GM12878 (cell line): ENCODE results near the gene ABT1. TPM values are rescaled to one million over a fixed set of nuclear protein-coding genes. Genes with fewer than 3 reads are reported as not detected.

Source experiments
- ATAC-seq: fragments of 200-7000 bp; cut with Tn5 transposase; 3 replicates; pipeline ENCODE4 v1.9.1; 2020; ENCODE audit warnings: mild to moderate bottlenecking, moderate library complexity
- BruUV-seq: library from RNA; stranded (reverse); fragments of 400-500 nt; replicated peaks from 2 replicates; lab custom pipeline; 2021; lab: Mats Ljungman, UMichigan
- CTCF ChIA-PET: fragments of 300-600 bp; sonication (Branson Sonifier 250); formaldehyde crosslinking; extraction: SDS; loops from one replicate; lab custom pipeline; 2021; ENCODE audit warnings: inconsistent platforms; lab: Yijun Ruan, JAX
- POLR2A ChIA-PET: fragments of 350-600 bp; formaldehyde crosslinking; extraction: SDS; loops from one replicate; lab custom pipeline; 2021; ENCODE audit warnings: inconsistent platforms; lab: Charles Lee
- RAD21 ChIA-PET: fragments of 300-600 bp; sonication (Branson Sonifier 250); formaldehyde crosslinking; loops from one replicate; lab custom pipeline; 2023; ENCODE audit warnings: antibody characterized with exemption; ENCODE audit not compliant: unreplicated experiment; lab: Charles Lee
- SMC1A ChIA-PET: fragments of 300-600 bp; sonication (Branson Sonifier 250); formaldehyde crosslinking; loops from one replicate; lab custom pipeline; 2023; ENCODE audit not compliant: unreplicated experiment, uncharacterized antibody; lab: Charles Lee
- DNase-seq: peaks from one replicate; pipeline ENCODE4 v3.0.0-alpha.2; 2011; ENCODE audit warnings: low read depth, low spot score
- FAIRE-seq: peaks from 3 replicates; lab custom pipeline; 2011; peaks lifted over from hg19 to GRCh38; lab: Jason Lieb, UNC
- H2AFZ ChIP-seq: 2 replicates; pipeline ENCODE4 v1.6.0; 2011; ENCODE audit warnings: low read depth, low read length, control low read depth; ENCODE audit not compliant: control insufficient read depth
- H3K27ac ChIP-seq: 2 replicates; pipeline ENCODE4 v1.5.1; 2011; ENCODE audit warnings: control low read depth; ENCODE audit not compliant: control insufficient read depth, insufficient read depth
- H3K27me3 ChIP-seq, 2 experiments: replicated peaks in 1 of 2; 2 replicates each; pipeline versions ENCODE4 v1.6.0 to v1.6.1; 2011; ENCODE audit warnings: low read length in 1 of 2; ENCODE audit not compliant: control insufficient read depth in 2 of 2, insufficient read depth in 2 of 2
- H3K36me3 ChIP-seq, 2 experiments: 2 replicates each; pipeline ENCODE4 v1.5.1; 2011; ENCODE audit warnings: low read length in 1 of 2; ENCODE audit not compliant: control insufficient read depth in 2 of 2, insufficient read depth in 2 of 2
- H3K4me1 ChIP-seq: 2 replicates; pipeline ENCODE4 v1.6.1; 2011; ENCODE audit warnings: mild to moderate bottlenecking, low read length, moderate library complexity, mixed read lengths; ENCODE audit not compliant: control insufficient read depth, insufficient read depth
- H3K4me2 ChIP-seq: 2 replicates; pipeline ENCODE4 v1.6.0; 2011; ENCODE audit warnings: control low read depth; ENCODE audit not compliant: control insufficient read depth, insufficient read depth
- H3K4me3 ChIP-seq: fragments of 200-600 bp; sonication (generic); 2 replicates; pipeline ENCODE4 v1.5.1; 2016
- H3K79me2 ChIP-seq: 2 replicates; pipeline ENCODE4 v1.6.0; 2011; ENCODE audit warnings: low read length; ENCODE audit not compliant: control insufficient read depth, insufficient read depth
- H3K9ac ChIP-seq: 2 replicates; pipeline ENCODE4 v1.8.0; 2011; ENCODE audit warnings: low read length, control low read depth, mixed read lengths; ENCODE audit not compliant: control insufficient read depth, insufficient read depth
- H3K9me3 ChIP-seq: replicated peaks from 3 replicates; pipeline ENCODE4 v1.5.1; 2011; ENCODE audit warnings: mild to moderate bottlenecking, low read length; ENCODE audit not compliant: control insufficient read depth, insufficient read depth
- H4K20me1 ChIP-seq: 2 replicates; pipeline ENCODE4 v1.6.0; 2011; ENCODE audit not compliant: control insufficient read depth, insufficient read depth
- ESRRA ChIP-seq: IDR thresholded peaks from 2 replicates; pipeline ENCODE4 v1.6.1; 2012; ENCODE audit warnings: mild to moderate bottlenecking, low read length, improper control_type of control experiment
- NFIC ChIP-seq: IDR thresholded peaks from 2 replicates; pipeline ENCODE4 v1.6.1; 2012; ENCODE audit warnings: low read depth, mild to moderate bottlenecking, inconsistent platforms, low read length, moderate library complexity
- NFXL1 ChIP-seq: fragments of 450-650 bp; IDR thresholded peaks from 2 replicates; pipeline ENCODE4 v1.6.1; 2017; ENCODE audit warnings: antibody characterized with exemption, mild to moderate bottlenecking, borderline replicate concordance
- RAD21 ChIP-seq: IDR thresholded peaks from 2 replicates; pipeline ENCODE4 v1.6.1; 2011; ENCODE audit warnings: mild to moderate bottlenecking, low read depth, low read length, moderate library complexity; ENCODE audit not compliant: insufficient read depth
- SIX5 ChIP-seq: IDR thresholded peaks from 2 replicates; pipeline ENCODE4 v1.6.1; 2011; ENCODE audit warnings: mild to moderate bottlenecking, low read depth, low read length, moderate library complexity; ENCODE audit not compliant: severe bottlenecking
- ZNF217 ChIP-seq: fragments of 450-650 bp; IDR thresholded peaks from 2 replicates; pipeline ENCODE4 v1.6.1; 2017; ENCODE audit warnings: antibody characterized with exemption, mild to moderate bottlenecking
- WGBS: methylation state at CpG from one replicate; pipeline ENCODE4 v1.1.6; 2016; ENCODE audit warnings: low lambda C conversion rate; ENCODE audit not compliant: insufficient replicate concordance, insufficient coverage; ENCODE audit errors: missing lambda C conversion rate; 5-methylcytosine and 5-hydroxymethylcytosine counted together
- in situ Hi-C: fragments of 300-500 bp; cut with MboI; formaldehyde crosslinking; loops from 9 replicates; pipeline ENCODE4 v1.14.3; 2018; ENCODE audit warnings: mixed read lengths
- intact Hi-C: fragments of 100-400 bp; cut with micrococcal nuclease; formaldehyde crosslinking; loops from one replicate; pipeline ENCODE4 v1.14.2; 2022; ENCODE audit not compliant: unreplicated experiment
- polyA plus RNA-seq, 11 experiments: library from polyadenylated mRNA; depleted of rRNA in 4 of 11; unstranded in 6 of 11; stranded (reverse) in 5 of 11; fragments of >200 nt; fragmentation: Nextera tagmentation in 4 of 11; fragmentation: Illumina TruSeq in 1 of 11; extraction: Ambion mirVana in 4 of 11; extraction: Trizol in 1 of 11; gene quantifications; 1 replicate in 1 of 11; 2 replicates in 10 of 11; pipeline versions ENCODE4 v1.2.1 to v1.2.3, GENCODE V29; 2011 to 2016; ENCODE audit warnings: inconsistent platforms in 2 of 11, missing spikeins in 2 of 11, low read depth in 1 of 11
- total RNA-seq, 4 experiments: library from RNA; depleted of rRNA in 3 of 4; stranded (reverse); fragments of >200 nt in 3 of 4; fragmentation: Illumina TruSeq in 1 of 4; extraction: Trizol in 1 of 4; gene quantifications; 2 replicates each; pipeline versions ENCODE4 v1.2.1 to v1.2.3, GENCODE V29; 2013 to 2021
- TF ChIP-seq, protein P1 (sequence below): IDR thresholded peaks from 2 replicates; pipeline ENCODE4 v1.6.1; 2012; ENCODE audit warnings: low read depth, low read length, improper control_type of control experiment
- TF ChIP-seq, protein P2 (sequence below), 3 experiments: IDR thresholded peaks in 2 of 3; conservative IDR thresholded peaks in 1 of 3; 2 replicates each; pipeline ENCODE4 v1.5.1; 2011; ENCODE audit warnings: low read depth in 3 of 3, low read length in 3 of 3, mild to moderate bottlenecking in 3 of 3, control low read depth in 2 of 3, moderate library complexity in 2 of 3, inconsistent platforms in 1 of 3, mixed read lengths in 1 of 3; ENCODE audit not compliant: control insufficient read depth in 2 of 3, insufficient read depth in 1 of 3; ENCODE audit errors: extremely low read depth in 1 of 3
- TF ChIP-seq, protein P3 (sequence below): fragments of 450-650 bp; formaldehyde crosslinking; IDR thresholded peaks from 2 replicates; pipeline ENCODE4 v1.4.0; 2022; ENCODE audit warnings: mild to moderate bottlenecking, moderate library complexity
- TF ChIP-seq, protein P4 (sequence below): fragments of 450-650 bp; IDR thresholded peaks from 2 replicates; pipeline ENCODE4 v1.6.1; 2016; ENCODE audit warnings: mild to moderate bottlenecking
- TF ChIP-seq, protein P5 (sequence below): fragments of 150-350 bp; IDR thresholded peaks from 2 replicates; pipeline ENCODE4 v1.6.1; 2016; ENCODE audit warnings: low read depth, low read length

Gene ABT1
- total and polyA plus RNA-seq, 10 of the 15 experiments (the other 5 are each of a cell fraction or from before 2014, with no cell fraction given), result 8.4 to 43.5 (median 28.2) TPM

DNA sequence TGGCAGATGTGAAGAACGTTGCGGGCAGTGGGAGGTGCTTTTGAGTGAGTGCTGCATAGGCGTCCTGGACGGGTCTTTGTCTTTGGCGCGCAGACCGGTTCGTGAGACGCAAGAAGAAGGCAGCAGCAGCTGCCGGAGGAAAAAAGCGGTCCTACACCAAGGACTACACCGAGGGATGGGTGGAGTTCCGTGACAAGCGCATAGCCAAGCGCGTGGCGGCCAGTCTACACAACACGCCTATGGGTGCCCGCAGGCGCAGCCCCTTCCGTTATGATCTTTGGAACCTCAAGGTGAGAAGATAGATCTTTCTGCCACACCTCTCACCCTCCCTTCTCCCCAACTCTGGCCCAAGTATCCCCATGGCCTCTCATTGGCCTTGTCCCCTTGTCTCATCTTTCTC lies 1.1 kb downstream of the ABT1 start:
- WGBS, result 91% methylated on average over 20 of the region's 21 CpGs
- intact Hi-C loops (loop anchor here (10.0 kb wide), 1 partner anchor 423 kb away; no protein-coding TSS in a partner anchor), in situ Hi-C loops (no loop called here)
- H3K4me2 ChIP-seq, result peak overlapping the region; percentile 98
- no peaks in the 10 kb centered on the region for H4K20me1 ChIP-seq
- H3K79me2 ChIP-seq, result peaks cover 21% of the 10 kb centered on the region
- DNase-seq, result no peak
- H3K9me3 ChIP-seq, result no peaks in the 10 kb centered on the region
- ChIA-PET SMC1A (no interaction called here), RAD21 (no interaction called here), CTCF (no interaction called here), POLR2A (no interaction called here)
- H3K27me3 ChIP-seq, result no peaks in the 10 kb centered on the region
- H3K4me3 ChIP-seq, result peak overlapping the region; percentile 93
- no peak for FAIRE-seq
- H3K27ac ChIP-seq, result no peak overlapping the region; the same call in 1 of the 2 replicates
- H2AFZ ChIP-seq, result no peak overlapping the region
- BruUV-seq, result no TSS peak
- H3K36me3 ChIP-seq, result peaks cover 1 to 15% of the 10 kb centered on the region in 2 experiments; a peak in 2 of 4 replicates
- H3K9ac ChIP-seq, result peak overlapping the region; percentile 84
- no peak for ATAC-seq
- H3K4me1 ChIP-seq, result peaks cover 18% of the 10 kb centered on the region
- TF ChIP-seq RAD21 (no peak), SIX5 (no peak), NFIC (no peak), ZNF217 (no peak), ESRRA (no peak), NFXL1 (no peak)
- TF ChIP-seq, protein P1, sequence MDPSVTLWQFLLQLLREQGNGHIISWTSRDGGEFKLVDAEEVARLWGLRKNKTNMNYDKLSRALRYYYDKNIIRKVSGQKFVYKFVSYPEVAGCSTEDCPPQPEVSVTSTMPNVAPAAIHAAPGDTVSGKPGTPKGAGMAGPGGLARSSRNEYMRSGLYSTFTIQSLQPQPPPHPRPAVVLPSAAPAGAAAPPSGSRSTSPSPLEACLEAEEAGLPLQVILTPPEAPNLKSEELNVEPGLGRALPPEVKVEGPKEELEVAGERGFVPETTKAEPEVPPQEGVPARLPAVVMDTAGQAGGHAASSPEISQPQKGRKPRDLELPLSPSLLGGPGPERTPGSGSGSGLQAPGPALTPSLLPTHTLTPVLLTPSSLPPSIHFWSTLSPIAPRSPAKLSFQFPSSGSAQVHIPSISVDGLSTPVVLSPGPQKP, result no peak
- TF ChIP-seq, protein P2, sequence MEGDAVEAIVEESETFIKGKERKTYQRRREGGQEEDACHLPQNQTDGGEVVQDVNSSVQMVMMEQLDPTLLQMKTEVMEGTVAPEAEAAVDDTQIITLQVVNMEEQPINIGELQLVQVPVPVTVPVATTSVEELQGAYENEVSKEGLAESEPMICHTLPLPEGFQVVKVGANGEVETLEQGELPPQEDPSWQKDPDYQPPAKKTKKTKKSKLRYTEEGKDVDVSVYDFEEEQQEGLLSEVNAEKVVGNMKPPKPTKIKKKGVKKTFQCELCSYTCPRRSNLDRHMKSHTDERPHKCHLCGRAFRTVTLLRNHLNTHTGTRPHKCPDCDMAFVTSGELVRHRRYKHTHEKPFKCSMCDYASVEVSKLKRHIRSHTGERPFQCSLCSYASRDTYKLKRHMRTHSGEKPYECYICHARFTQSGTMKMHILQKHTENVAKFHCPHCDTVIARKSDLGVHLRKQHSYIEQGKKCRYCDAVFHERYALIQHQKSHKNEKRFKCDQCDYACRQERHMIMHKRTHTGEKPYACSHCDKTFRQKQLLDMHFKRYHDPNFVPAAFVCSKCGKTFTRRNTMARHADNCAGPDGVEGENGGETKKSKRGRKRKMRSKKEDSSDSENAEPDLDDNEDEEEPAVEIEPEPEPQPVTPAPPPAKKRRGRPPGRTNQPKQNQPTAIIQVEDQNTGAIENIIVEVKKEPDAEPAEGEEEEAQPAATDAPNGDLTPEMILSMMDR (IDR thresholded peaks at IDR 0.05 in 2 of 3, conservative IDR thresholded peaks at IDR 0.05 in 1 of 3; ENCODE audit: control insufficient read depth in 2 of 3, extremely low read depth in 1 of 3, insufficient read depth in 1 of 3, low read depth in 3 of 3, low read length in 3 of 3), result no peak
- TF ChIP-seq, protein P3, sequence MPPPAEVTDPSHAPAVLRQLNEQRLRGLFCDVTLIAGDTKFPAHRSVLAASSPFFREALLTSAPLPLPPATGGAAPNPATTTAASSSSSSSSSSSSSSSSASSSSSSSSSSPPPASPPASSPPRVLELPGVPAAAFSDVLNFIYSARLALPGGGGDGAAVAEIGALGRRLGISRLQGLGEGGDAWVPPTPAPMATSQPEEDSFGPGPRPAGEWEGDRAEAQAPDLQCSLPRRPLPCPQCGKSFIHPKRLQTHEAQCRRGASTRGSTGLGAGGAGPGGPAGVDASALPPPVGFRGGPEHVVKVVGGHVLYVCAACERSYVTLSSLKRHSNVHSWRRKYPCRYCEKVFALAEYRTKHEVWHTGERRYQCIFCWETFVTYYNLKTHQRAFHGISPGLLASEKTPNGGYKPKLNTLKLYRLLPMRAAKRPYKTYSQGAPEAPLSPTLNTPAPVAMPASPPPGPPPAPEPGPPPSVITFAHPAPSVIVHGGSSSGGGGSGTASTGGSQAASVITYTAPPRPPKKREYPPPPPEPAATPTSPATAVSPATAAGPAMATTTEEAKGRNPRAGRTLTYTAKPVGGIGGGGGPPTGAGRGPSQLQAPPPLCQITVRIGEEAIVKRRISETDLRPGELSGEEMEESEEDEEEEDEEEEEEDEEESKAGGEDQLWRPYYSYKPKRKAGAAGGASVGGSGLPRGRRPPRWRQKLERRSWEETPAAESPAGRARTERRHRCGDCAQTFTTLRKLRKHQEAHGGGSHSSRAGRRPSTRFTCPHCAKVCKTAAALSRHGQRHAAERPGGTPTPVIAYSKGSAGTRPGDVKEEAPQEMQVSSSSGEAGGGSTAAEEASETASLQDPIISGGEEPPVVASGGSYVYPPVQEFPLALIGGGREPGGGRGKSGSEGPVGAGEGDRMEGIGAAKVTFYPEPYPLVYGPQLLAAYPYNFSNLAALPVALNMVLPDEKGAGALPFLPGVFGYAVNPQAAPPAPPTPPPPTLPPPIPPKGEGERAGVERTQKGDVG (CRISPR knock-in tag), result no peak
- TF ChIP-seq, protein P4, sequence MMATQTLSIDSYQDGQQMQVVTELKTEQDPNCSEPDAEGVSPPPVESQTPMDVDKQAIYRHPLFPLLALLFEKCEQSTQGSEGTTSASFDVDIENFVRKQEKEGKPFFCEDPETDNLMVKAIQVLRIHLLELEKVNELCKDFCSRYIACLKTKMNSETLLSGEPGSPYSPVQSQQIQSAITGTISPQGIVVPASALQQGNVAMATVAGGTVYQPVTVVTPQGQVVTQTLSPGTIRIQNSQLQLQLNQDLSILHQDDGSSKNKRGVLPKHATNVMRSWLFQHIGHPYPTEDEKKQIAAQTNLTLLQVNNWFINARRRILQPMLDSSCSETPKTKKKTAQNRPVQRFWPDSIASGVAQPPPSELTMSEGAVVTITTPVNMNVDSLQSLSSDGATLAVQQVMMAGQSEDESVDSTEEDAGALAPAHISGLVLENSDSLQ, result no peak
- TF ChIP-seq, protein P5, sequence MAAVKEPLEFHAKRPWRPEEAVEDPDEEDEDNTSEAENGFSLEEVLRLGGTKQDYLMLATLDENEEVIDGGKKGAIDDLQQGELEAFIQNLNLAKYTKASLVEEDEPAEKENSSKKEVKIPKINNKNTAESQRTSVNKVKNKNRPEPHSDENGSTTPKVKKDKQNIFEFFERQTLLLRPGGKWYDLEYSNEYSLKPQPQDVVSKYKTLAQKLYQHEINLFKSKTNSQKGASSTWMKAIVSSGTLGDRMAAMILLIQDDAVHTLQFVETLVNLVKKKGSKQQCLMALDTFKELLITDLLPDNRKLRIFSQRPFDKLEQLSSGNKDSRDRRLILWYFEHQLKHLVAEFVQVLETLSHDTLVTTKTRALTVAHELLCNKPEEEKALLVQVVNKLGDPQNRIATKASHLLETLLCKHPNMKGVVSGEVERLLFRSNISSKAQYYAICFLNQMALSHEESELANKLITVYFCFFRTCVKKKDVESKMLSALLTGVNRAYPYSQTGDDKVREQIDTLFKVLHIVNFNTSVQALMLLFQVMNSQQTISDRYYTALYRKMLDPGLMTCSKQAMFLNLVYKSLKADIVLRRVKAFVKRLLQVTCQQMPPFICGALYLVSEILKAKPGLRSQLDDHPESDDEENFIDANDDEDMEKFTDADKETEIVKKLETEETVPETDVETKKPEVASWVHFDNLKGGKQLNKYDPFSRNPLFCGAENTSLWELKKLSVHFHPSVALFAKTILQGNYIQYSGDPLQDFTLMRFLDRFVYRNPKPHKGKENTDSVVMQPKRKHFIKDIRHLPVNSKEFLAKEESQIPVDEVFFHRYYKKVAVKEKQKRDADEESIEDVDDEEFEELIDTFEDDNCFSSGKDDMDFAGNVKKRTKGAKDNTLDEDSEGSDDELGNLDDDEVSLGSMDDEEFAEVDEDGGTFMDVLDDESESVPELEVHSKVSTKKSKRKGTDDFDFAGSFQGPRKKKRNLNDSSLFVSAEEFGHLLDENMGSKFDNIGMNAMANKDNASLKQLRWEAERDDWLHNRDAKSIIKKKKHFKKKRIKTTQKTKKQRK, result no peak
